ENCODE data around the gene NRXN3.

GRCh38 chr14:78220273-78220672, 50.1 kb downstream of the NRXN3 start:
- TF ChIP-seq CTCF (IDR thresholded peaks at IDR 0.05) (no peak), EZH2 (IDR thresholded peaks at IDR 0.05; ENCODE audit: borderline replicate concordance, insufficient read depth, low read depth, low read length, poor library complexity, severe bottlenecking) (no peak)
